HepG2 (cell line): ENCODE results near the gene PARVB.

ENCODE experiments used
- BORCS8-MEF2B ChIP-seq: sonication (generic); formaldehyde crosslinking; IDR thresholded peaks from 2 replicates; pipeline ENCODE4 v1.8.0; 2022; ENCODE audit warnings: mild to moderate bottlenecking, missing genetic modification reagents
- CHD4 ChIP-seq: fragments of 200-600 bp; sonication (generic); IDR thresholded peaks from 2 replicates; pipeline ENCODE4 v1.7.0; 2017; ENCODE audit warnings: mild to moderate bottlenecking, low read length, borderline replicate concordance
- HNF4G ChIP-seq, 2 experiments: sonication (generic) in 1 of 2; formaldehyde crosslinking in 1 of 2; IDR thresholded peaks; 2 replicates each; pipeline versions ENCODE4 v1.4.0 to v1.6.1; 2011 to 2020; ENCODE audit warnings: borderline replicate concordance in 2 of 2, low read depth in 2 of 2, mild to moderate bottlenecking in 2 of 2, low read length in 1 of 2, missing genetic modification reagents in 1 of 2, moderate library complexity in 1 of 2
- MTF2 ChIP-seq: sonication (generic); formaldehyde crosslinking; IDR thresholded peaks from 2 replicates; pipeline ENCODE4 v1.5.0; 2020; ENCODE audit warnings: missing genetic modification reagents, borderline replicate concordance
- POLR2G ChIP-seq: fragments of 200-400 bp; formaldehyde crosslinking; IDR thresholded peaks from 2 replicates; pipeline ENCODE4 v1.6.1; 2018; ENCODE audit warnings: mild to moderate bottlenecking, low read depth, low read length, moderate library complexity
- PRPF4 ChIP-seq: fragments of 200-400 bp; formaldehyde crosslinking; IDR thresholded peaks from 2 replicates; pipeline ENCODE4 v1.6.1; 2016; ENCODE audit warnings: low read length, low read depth; ENCODE audit not compliant: poor library complexity, severe bottlenecking
- RERE ChIP-seq: IDR thresholded peaks from 2 replicates; pipeline ENCODE4 v1.6.1; 2016; ENCODE audit warnings: low read depth, missing genetic modification reagents, missing compliant biosample characterization
- ZNF225 ChIP-seq: sonication (generic); formaldehyde crosslinking; IDR thresholded peaks from 2 replicates; pipeline ENCODE4 v1.4.0; 2020; ENCODE audit warnings: mild to moderate bottlenecking, missing genetic modification reagents
- TF ChIP-seq, protein P1 (sequence below): sonication (generic); formaldehyde crosslinking; IDR thresholded peaks from 2 replicates; pipeline ENCODE4 v1.5.0; 2020; ENCODE audit warnings: mild to moderate bottlenecking, missing genetic modification reagents, moderate library complexity
- TF ChIP-seq, protein P2 (sequence below): sonication (generic); formaldehyde crosslinking; IDR thresholded peaks from 2 replicates; pipeline ENCODE4 v1.4.0; 2020; ENCODE audit warnings: mild to moderate bottlenecking, missing genetic modification reagents

- TF ChIP-seq ZNF225 (CRISPR knock-in tag), result no peak
- no peak for TF ChIP-seq BORCS8-MEF2B (CRISPR knock-in tag)
- TF ChIP-seq HNF4G (IDR thresholded peaks at IDR 0.05; ENCODE audit: borderline replicate concordance, low read depth, low read length), result no peak
- TF ChIP-seq HNF4G (CRISPR knock-in tag; IDR thresholded peaks at IDR 0.05; ENCODE audit: borderline replicate concordance, low read depth), result no peak
- TF ChIP-seq CHD4, result no peak
- no peak for TF ChIP-seq RERE (CRISPR knock-in tag)
- no peak for TF ChIP-seq POLR2G
- TF ChIP-seq, protein P1, sequence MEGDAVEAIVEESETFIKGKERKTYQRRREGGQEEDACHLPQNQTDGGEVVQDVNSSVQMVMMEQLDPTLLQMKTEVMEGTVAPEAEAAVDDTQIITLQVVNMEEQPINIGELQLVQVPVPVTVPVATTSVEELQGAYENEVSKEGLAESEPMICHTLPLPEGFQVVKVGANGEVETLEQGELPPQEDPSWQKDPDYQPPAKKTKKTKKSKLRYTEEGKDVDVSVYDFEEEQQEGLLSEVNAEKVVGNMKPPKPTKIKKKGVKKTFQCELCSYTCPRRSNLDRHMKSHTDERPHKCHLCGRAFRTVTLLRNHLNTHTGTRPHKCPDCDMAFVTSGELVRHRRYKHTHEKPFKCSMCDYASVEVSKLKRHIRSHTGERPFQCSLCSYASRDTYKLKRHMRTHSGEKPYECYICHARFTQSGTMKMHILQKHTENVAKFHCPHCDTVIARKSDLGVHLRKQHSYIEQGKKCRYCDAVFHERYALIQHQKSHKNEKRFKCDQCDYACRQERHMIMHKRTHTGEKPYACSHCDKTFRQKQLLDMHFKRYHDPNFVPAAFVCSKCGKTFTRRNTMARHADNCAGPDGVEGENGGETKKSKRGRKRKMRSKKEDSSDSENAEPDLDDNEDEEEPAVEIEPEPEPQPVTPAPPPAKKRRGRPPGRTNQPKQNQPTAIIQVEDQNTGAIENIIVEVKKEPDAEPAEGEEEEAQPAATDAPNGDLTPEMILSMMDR (CRISPR knock-in tag), result no peak
- TF ChIP-seq MTF2 (CRISPR knock-in tag), result no peak
- TF ChIP-seq, protein P2, sequence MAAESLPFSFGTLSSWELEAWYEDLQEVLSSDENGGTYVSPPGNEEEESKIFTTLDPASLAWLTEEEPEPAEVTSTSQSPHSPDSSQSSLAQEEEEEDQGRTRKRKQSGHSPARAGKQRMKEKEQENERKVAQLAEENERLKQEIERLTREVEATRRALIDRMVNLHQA, result no peak
- no peak for TF ChIP-seq PRPF4
These were observed 196.9 kb downstream of the PARVB start for GRCh38 chr22:44220727-44221680.
